ENCODE data around the gene ZNF784.
A peak's percentile ranks its signal among the peaks of the same experiment; 100 is the strongest.

ZNF784 gene

DNA sequence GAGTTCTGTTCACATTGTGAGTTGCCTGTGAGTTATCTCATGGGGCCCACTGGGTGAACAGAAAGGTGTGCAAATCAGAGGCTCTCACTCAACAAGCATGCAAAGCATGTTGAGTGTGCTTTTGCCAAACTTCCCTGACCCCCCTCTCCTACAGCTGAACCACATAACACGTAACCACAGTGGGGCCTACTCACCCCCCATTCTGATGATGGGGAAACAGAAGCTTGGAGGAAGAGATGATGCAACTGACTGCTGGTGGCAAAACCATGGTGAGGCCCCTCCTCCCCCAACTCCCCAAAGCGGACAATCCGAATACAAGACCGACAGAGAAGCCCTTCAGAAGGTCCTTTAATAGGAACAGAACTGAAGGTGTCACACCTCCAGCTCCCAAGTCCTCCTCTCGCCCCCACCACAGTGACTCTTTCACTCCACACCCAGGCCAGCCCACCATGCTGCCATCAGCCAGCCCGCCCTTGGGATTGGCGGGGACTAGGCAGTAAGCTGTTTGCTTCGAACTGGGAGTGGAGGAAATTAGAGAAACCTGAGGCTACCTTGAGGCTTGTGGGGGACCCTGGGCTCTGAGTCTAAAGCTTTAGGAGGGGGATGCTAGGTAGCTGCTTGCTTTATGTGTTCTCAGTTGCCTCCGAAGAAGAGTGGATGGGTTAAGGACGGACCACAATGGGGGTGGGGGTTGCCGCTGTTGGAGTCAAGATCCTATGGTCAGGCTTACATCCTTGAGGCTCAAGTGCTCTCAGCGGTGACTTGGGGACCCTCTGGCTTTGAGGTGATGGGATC, 3.8 kb downstream of the ZNF784 start:
- DNase-seq (ENCODE audit: low spot score), result no peak

- DNase-seq (ENCODE audit: low spot score), result no peak
Observed at GRCh38 chr19:55619286-55619685, 5.1 kb downstream of the ZNF784 start.

- DNase-seq (ENCODE audit: low spot score), result no peak
Observed at GRCh38 chr19:55618426-55618825, 5.9 kb downstream of the ZNF784 start.

- DNase-seq (ENCODE audit: low spot score), result no peak
Observed at GRCh38 chr19:55617426-55617825, 6.9 kb downstream of the ZNF784 start.

GRCh38 chr19:55616395-55616875, 7.9 kb downstream of the ZNF784 start:
- DNase-seq (ENCODE audit: low spot score), result no peak

DNA sequence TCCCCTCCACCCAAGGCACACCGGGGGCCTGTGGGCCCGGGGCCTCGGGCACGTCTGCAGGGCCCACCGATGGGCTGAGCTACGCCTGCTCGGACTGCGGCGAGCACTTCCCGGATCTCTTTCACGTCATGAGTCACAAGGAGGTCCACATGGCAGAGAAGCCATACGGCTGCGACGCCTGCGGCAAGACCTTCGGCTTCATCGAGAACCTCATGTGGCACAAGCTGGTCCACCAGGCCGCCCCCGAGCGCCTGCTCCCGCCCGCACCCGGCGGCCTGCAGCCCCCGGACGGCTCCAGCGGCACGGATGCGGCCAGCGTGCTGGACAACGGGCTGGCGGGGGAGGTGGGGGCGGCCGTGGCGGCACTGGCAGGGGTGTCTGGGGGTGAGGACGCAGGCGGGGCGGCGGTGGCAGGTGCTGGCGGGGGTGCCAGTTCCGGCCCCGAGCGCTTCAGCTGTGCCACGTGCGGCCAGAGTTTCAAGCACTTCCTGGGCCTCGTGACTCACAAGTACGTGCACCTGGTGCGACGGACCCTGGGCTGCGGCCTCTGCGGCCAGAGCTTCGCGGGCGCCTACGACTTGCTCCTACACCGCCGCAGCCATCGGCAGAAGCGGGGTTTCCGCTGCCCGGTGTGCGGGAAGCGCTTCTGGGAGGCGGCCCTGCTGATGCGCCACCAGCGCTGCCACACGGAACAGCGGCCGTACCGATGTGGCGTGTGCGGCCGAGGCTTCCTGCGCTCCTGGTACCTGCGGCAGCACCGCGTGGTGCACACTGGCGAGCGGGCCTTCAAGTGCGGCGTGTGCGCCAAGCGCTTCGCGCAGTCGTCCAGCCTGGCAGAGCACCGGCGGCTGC, 8.6 kb downstream of the ZNF784 start:
- no peak for DNase-seq (ENCODE audit: low spot score)

DNA sequence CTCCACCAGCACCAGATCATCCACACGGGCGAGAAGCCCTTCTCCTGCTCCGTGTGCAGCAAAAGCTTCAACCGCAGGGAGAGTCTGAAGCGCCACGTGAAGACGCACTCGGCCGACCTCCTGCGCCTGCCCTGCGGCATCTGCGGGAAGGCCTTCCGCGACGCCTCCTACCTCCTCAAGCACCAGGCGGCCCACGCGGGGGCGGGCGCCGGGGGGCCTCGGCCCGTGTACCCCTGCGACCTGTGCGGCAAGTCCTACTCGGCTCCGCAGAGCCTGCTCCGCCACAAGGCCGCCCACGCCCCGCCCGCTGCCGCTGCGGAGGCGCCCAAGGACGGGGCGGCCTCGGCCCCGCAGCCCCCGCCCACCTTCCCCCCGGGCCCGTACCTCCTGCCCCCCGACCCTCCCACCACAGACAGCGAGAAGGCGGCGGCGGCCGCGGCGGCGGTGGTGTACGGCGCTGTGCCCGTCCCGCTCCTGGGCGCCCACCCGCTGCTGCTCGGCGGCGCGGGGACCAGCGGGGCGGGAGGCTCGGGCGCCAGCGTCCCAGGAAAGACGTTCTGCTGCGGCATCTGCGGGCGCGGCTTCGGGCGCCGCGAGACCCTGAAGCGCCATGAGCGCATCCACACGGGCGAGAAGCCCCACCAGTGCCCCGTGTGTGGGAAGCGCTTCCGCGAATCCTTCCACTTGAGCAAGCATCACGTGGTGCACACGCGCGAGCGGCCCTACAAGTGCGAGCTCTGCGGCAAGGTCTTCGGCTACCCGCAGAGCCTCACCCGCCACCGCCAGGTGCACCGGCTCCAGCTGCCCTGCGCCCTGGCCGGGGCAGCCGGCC, 9.4 kb downstream of the ZNF784 start:
- DNase-seq (ENCODE audit: low spot score), result no peak

- DNase-seq (ENCODE audit: low spot score), result no peak
Observed at GRCh38 chr19:55613930-55614710, 10.2 kb downstream of the ZNF784 start.

- no peak for DNase-seq (ENCODE audit: low spot score)
Observed at GRCh38 chr19:55613396-55613795, 11.0 kb downstream of the ZNF784 start.

DNA sequence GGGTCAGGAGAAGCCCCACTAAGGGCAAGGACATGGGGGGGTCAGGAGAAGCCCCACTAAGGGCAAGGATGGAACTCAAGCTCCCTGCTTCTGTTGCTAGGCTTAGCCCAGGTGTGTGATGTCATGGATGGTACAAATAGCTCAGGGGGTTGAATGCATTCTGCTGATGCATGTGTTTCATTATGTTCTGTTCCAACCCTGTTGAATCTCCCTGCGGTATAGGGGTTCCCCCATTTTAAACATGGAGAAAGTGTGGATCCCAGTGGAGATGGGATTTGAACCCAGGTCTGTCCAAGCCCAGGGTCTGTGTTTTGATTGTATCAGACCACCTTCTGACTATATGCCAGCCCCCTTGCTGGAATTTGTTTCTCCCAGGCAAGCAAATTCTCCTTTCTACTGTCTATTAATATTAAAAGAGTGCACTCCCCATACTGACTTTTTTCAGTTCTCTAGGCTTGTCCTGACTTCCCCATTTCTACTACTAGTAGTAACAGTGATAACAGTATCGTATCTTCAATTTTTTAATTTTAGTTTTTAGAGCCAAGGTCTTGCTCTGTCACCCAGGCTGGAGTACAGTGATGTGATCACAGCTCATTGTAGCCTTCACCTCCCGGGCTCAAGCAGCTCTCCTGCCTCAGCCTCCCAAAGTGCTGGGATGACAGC, 12.3 kb downstream of the ZNF784 start:
- no peak for DNase-seq (ENCODE audit: low spot score)

- no peak for DNase-seq (ENCODE audit: low spot score)
Observed at GRCh38 chr19:55611300-55611982, 12.9 kb downstream of the ZNF784 start.

DNA sequence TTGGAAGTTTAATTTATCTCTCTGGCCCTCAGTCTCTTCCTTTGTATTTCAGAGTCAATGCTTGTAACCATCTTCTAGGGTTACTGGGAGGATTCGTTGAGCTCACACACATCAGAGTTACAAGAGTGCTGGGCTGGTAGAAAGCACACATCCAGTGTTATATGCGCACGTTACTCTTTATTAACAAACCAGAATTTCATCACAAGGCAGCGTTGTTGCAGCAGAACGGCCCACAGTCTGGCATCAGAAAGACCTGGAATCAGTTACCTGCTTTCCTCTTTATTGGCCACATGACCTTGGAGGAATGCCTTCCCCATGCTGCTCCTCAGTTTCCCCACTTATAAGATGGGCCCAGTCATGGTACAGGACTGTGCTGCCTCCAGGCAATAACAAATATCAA, 15.0 kb downstream of the ZNF784 start:
- DNase-seq (ENCODE audit: low spot score), result no peak

DNA sequence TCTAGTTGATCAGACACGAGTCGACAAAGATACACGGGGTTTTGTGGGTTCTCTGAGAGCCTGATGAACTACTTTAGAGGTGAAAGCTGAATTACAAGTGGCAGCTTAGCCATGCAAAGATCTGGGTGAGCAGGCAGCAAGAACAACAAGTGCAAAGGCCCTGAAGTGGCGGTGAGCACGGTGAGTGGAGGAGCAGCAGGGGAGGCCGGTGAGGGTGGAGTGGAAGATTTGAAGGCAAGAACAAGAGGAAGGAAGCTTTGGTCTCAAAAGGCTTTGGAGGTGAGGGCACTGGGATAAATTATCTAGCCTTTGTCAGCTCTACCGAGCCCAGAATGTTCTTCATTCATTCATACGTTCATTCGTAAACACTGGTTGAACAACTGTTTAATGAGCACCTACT, 17.5 kb downstream of the ZNF784 start:
- DNase-seq (ENCODE audit: low spot score), result no peak

- DNase-seq (ENCODE audit: low spot score), result no peak
Observed at GRCh38 chr19:55606471-55606787, 17.9 kb downstream of the ZNF784 start.

GRCh38 chr19:55605637-55606470, 18.5 kb downstream of the ZNF784 start, which contains the start of gene ZNF865:
Gene ZNF865 (plus strand): TSS chr19:55605647. CDS start chr19:55613619, 7,972 bp downstream.
- DNase-seq (ENCODE audit: low spot score), result peak; percentile 87

DNA sequence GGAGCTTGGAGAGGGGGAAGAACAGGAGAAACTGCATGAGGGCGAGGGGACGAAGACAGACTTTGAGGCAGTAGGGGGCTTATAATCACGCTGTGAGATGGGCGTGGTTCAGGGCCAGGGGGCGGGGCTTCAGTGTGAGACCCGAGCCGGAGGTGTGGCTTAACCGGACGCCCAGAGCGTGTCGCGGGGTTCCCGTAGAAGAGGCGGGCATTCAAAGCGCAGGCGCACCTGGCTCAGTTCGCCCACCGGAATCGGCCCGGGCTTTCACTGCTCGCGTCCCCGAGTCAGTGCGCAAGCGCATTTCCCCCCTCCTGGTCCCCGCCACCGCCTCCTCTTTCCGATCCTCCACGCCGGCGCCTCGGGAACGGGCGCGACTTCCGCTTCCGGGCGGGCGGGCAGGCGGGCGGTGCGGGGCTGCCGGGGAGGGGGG, 19.1 kb downstream of the ZNF784 start:
- peak; percentile 93 for DNase-seq (ENCODE audit: low spot score)

- no peak for DNase-seq (ENCODE audit: low spot score)
Observed at GRCh38 chr19:55603581-55604292, 20.6 kb downstream of the ZNF784 start.

DNA sequence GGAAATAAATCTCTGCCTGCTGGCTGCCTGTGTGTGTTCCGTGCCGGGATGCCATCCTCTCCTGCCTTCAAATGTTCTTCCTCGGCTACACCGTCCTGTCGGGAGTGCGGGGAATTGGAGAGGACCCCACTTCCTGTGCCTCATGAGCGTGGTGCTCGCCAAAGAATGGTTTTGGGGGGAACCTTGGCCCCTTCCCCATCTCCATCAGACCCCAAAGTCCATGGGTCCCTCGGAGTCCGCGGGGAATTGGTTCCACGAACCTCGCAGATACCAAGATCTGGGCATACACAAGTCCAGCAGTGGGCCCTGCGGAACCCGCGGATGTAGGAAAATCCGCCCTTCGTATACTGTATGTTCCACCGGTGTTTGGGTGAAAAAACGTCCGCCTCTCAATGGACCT, 21.3 kb downstream of the ZNF784 start:
- no peak for DNase-seq (ENCODE audit: low spot score)

Data from HuH-7 (cell line).